LNCAP (cell line): ENCODE data around the gene FAM229A.

ENCODE experiments used
- CTCF ChIP-seq: fragments of 450-650 bp; IDR thresholded peaks from 2 replicates; pipeline ENCODE4 v1.5.1; 2017; ENCODE audit warnings: mild to moderate bottlenecking

Gene FAM229A

GRCh38 chr1:32327204-32327603, 35.1 kb downstream of the FAM229A start:
- TF ChIP-seq CTCF = no peak

- TF ChIP-seq CTCF = no peak
These were observed 40.5 kb downstream of the FAM229A start for GRCh38 chr1:32321712-32322291.

- TF ChIP-seq CTCF = no peak
These were observed 44.0 kb downstream of the FAM229A start for GRCh38 chr1:32318127-32318869.

GRCh38 chr1:32316903-32317277, 45.4 kb downstream of the FAM229A start:
- no peak for TF ChIP-seq CTCF

- TF ChIP-seq CTCF = no peak
These were observed 50.4 kb downstream of the FAM229A start for GRCh38 chr1:32311709-32312393.
